ENCODE measurements around the gene FAM228A.
A peak's percentile ranks its signal among the peaks of the same experiment; 100 is the strongest.
"Not testable (repeated sequence)": the region's sequence is repeated elsewhere in the genome, so short reads cannot be mapped to it uniquely, and the experiment has no call there.

FAM228A gene

DNA sequence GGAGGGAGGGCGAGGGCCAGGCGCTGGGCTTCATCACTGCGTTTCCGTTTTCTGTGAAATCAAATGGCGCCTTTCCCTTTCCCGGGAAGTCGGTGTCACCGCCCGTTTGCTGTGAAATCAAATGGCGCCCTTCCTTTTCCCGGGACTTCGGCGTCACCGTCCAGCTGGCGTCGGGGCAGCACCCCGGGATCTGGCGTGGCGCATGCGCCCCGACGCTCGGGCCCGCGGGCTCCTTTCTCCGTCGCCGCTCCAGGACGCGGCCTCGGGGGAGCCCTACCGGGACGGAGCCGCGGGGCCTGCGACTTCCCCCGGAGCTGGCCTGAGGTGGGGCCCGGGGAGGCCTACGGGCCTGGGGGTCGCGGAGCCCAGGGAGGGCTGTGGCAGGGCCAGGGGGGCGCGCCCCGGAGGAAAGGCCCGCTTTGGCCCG, at the start of gene FAM228A:
TSS of gene FAM228A (plus strand) at position 203 of the 427 bp plus-strand sequence. CDS start 428 bp downstream, outside the sequence.
- H3K27me3 ChIP-seq (ENCODE audit: insufficient read depth, poor library complexity, severe bottlenecking) = no peaks in the 10 kb centered on the region
- no peaks in the 10 kb centered on the region for H3K9me3 ChIP-seq (ENCODE audit: severe bottlenecking)
- ATAC-seq (ENCODE audit: low read depth) = peak; percentile 52
- H3K4me3 ChIP-seq (ENCODE audit: severe bottlenecking) = peak within 1 kb of the TSS; percentile 31
- TF ChIP-seq CTCF (IDR thresholded peaks at IDR 0.05; ENCODE audit: poor library complexity, severe bottlenecking) = no peak
- no peaks in the 10 kb centered on the region for H3K4me1 ChIP-seq (ENCODE audit: insufficient read depth, poor library complexity, severe bottlenecking)
- peak within 1 kb of the TSS; percentile 9 for H3K27ac ChIP-seq (ENCODE audit: poor library complexity, severe bottlenecking)
- no peaks in the 10 kb centered on the region for H3K36me3 ChIP-seq (ENCODE audit: low read depth)
- DNase-seq (ENCODE audit: low spot score) = no peak

DNA sequence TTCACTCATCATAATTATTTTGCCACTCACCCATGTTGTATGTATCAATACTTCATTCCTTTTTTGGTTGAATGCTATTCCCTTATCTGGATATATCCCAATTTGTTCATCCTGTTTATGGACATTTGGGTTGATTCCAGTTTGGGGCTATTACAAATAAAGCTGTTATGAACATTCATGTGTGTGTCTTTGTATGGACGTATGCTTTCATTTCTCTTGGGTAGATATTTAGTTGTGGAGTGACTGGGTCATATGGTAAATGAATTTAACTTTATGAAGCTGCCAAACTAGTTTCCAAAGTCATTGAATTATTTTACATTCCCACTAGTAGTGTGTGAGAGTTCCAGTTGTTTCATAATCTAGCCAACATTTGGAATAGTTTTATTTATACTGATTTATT, 48.9 kb upstream of the FAM228A start:
- H3K36me3 ChIP-seq (ENCODE audit: low read depth) = no peaks in the 10 kb centered on the region
- TF ChIP-seq CTCF (IDR thresholded peaks at IDR 0.05; ENCODE audit: poor library complexity, severe bottlenecking) = no peak
- ATAC-seq (ENCODE audit: low read depth) = no peak

GRCh38 chr2:24132543-24132942, 42.3 kb upstream of the FAM228A start:
- H3K36me3 ChIP-seq (ENCODE audit: low read depth) = no peaks in the 10 kb centered on the region
- H3K4me3 ChIP-seq (ENCODE audit: severe bottlenecking) = no peak overlapping the region
- no peaks in the 10 kb centered on the region for H3K9me3 ChIP-seq (ENCODE audit: severe bottlenecking)
- H3K4me1 ChIP-seq (ENCODE audit: insufficient read depth, poor library complexity, severe bottlenecking) = no peaks in the 10 kb centered on the region
- no peak for TF ChIP-seq CTCF (IDR thresholded peaks at IDR 0.05; ENCODE audit: poor library complexity, severe bottlenecking)
- DNase-seq (ENCODE audit: low spot score) = no peak
- no peak overlapping the region for H3K27ac ChIP-seq (ENCODE audit: poor library complexity, severe bottlenecking)
- no peak for ATAC-seq (ENCODE audit: low read depth)
- no peaks in the 10 kb centered on the region for H3K27me3 ChIP-seq (ENCODE audit: insufficient read depth, poor library complexity, severe bottlenecking)

More for the DNA sequence above, 48.9 kb upstream of the FAM228A start:
- H3K4me3 ChIP-seq (ENCODE audit: severe bottlenecking) = no peak overlapping the region
- no peaks in the 10 kb centered on the region for H3K9me3 ChIP-seq (ENCODE audit: severe bottlenecking)
- no peak overlapping the region for H3K27ac ChIP-seq (ENCODE audit: poor library complexity, severe bottlenecking)
- H3K27me3 ChIP-seq (ENCODE audit: insufficient read depth, poor library complexity, severe bottlenecking) = no peaks in the 10 kb centered on the region
- no peak for DNase-seq (ENCODE audit: low spot score)
- peaks cover 10% of the 10 kb centered on the region for H3K4me1 ChIP-seq (ENCODE audit: insufficient read depth, poor library complexity, severe bottlenecking)

- not testable (repeated sequence) for H3K27me3 ChIP-seq (ENCODE audit: insufficient read depth, poor library complexity, severe bottlenecking); DNase-seq (ENCODE audit: low spot score); H3K4me3 ChIP-seq (ENCODE audit: severe bottlenecking); H3K27ac ChIP-seq (ENCODE audit: poor library complexity, severe bottlenecking); ATAC-seq (ENCODE audit: low read depth); H3K36me3 ChIP-seq (ENCODE audit: low read depth); H3K9me3 ChIP-seq (ENCODE audit: severe bottlenecking); H3K4me1 ChIP-seq (ENCODE audit: insufficient read depth, poor library complexity, severe bottlenecking)
These were observed 34.5 kb upstream of the FAM228A start for GRCh38 chr2:24140305-24140704.

DNA sequence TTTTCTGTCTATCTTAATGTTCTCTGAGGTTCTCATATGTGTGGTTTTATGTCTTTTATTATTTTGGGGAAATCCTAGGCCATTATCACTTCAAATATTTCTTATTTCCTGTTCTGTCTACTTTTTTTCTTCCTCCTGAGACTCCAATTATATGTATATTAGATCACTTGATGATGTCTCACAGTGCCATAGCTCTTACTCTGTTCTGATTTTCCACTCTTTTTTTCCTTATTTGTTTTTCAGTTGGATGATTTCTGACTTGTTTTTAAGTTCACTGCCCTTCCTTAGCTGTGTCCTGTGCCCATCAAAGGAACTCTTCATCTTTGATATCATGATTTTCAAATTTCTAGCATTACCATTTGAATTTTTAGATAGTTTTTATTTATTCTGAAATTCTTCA, 27.5 kb upstream of the FAM228A start:
- H3K27ac ChIP-seq (ENCODE audit: poor library complexity, severe bottlenecking) = no peak overlapping the region
- DNase-seq (ENCODE audit: low spot score) (no peak), ATAC-seq (ENCODE audit: low read depth) (no peak)
- H3K4me3 ChIP-seq (ENCODE audit: severe bottlenecking) = no peak overlapping the region
- H3K4me1 ChIP-seq (ENCODE audit: insufficient read depth, poor library complexity, severe bottlenecking) = no peaks in the 10 kb centered on the region
- no peaks in the 10 kb centered on the region for H3K27me3 ChIP-seq (ENCODE audit: insufficient read depth, poor library complexity, severe bottlenecking)
- H3K36me3 ChIP-seq (ENCODE audit: low read depth) = no peaks in the 10 kb centered on the region
- peaks cover 6% of the 10 kb centered on the region for H3K9me3 ChIP-seq (ENCODE audit: severe bottlenecking)
- no peak for TF ChIP-seq CTCF (IDR thresholded peaks at IDR 0.05; ENCODE audit: poor library complexity, severe bottlenecking)
